PC-3 (cell line): ENCODE results near the gene CTSZ. TPM values are rescaled to one million over a fixed set of nuclear protein-coding genes. Genes with fewer than 3 reads are reported as not detected.

ENCODE experiments used
- ATAC-seq: fragments of 200-7000 bp; cut with Tn5 transposase; 2 replicates; pipeline ENCODE4 v1.9.1; 2020; ENCODE audit warnings: mild to moderate bottlenecking, moderate library complexity
- BruUV-seq: library from RNA; stranded (reverse); fragments of 400-500 nt; replicated peaks from 2 replicates; lab custom pipeline; 2021; lab: Mats Ljungman, UMichigan
- CTCF ChIA-PET: fragments of 300-600 bp; sonication (Branson Sonifier 250); formaldehyde crosslinking; loops from one replicate; lab custom pipeline; 2022; ENCODE audit warnings: antibody characterized with exemption; lab: Charles Lee
- POLR2A ChIA-PET: fragments of 300-600 bp; sonication (Branson Sonifier 250); formaldehyde crosslinking; loops from one replicate; lab custom pipeline; 2022; ENCODE audit warnings: antibody characterized with exemption; ENCODE audit not compliant: unreplicated experiment; lab: Charles Lee
- DNase-seq: peaks from one replicate; pipeline ENCODE4 v3.0.0-alpha.2; 2015
- H2AFZ ChIP-seq: fragments of 300-600 bp; sonication (generic); 2 replicates; pipeline ENCODE4 v1.6.0; 2016; ENCODE audit warnings: antibody characterized with exemption, low read length
- H3F3A ChIP-seq: fragments of 300-600 bp; sonication (generic); one replicate; pipeline ENCODE4 v1.6.0; 2017; ENCODE audit warnings: antibody characterized with exemption, low read length, control low read depth, mild to moderate bottlenecking; ENCODE audit not compliant: unreplicated experiment
- H3K27ac ChIP-seq: fragments of 300-600 bp; sonication (generic); 2 replicates; pipeline ENCODE4 v1.5.1; 2016; ENCODE audit warnings: mild to moderate bottlenecking, low read length
- H3K27me3 ChIP-seq: fragments of 300-600 bp; sonication (generic); 2 replicates; pipeline ENCODE4 v1.6.1; 2016; ENCODE audit warnings: low read length, mixed read lengths
- H3K36me3 ChIP-seq: fragments of 300-600 bp; sonication (generic); 2 replicates; pipeline ENCODE4 v1.6.1; 2016; ENCODE audit warnings: low read depth, mixed run types, low read length, mixed read lengths
- H3K4me1 ChIP-seq: fragments of 300-600 bp; sonication (generic); 2 replicates; pipeline ENCODE4 v1.5.1; 2016; ENCODE audit warnings: low read length; ENCODE audit not compliant: insufficient read depth
- H3K4me2 ChIP-seq: fragments of 300-600 bp; sonication (generic); 2 replicates; pipeline ENCODE4 v1.6.0; 2016; ENCODE audit warnings: low read length
- H3K4me3 ChIP-seq: fragments of 300-600 bp; sonication (generic); 2 replicates; pipeline ENCODE4 v1.5.1; 2016; ENCODE audit warnings: mild to moderate bottlenecking, low read length, mixed read lengths
- H3K79me2 ChIP-seq: fragments of 300-600 bp; sonication (generic); 2 replicates; pipeline ENCODE4 v1.6.1; 2017; ENCODE audit warnings: low read length, mixed read lengths
- H3K9ac ChIP-seq: fragments of 300-600 bp; sonication (generic); 2 replicates; pipeline ENCODE4 v1.6.0; 2016; ENCODE audit warnings: mild to moderate bottlenecking, low read length
- H3K9me2 ChIP-seq: fragments of 300-600 bp; sonication (generic); replicated peaks from 2 replicates; pipeline ENCODE4 v1.6.1; 2016; ENCODE audit warnings: mixed run types, low read length, mixed read lengths
- H3K9me3 ChIP-seq: fragments of 300-600 bp; sonication (generic); 2 replicates; pipeline ENCODE4 v1.6.1; 2016; ENCODE audit warnings: low read length, mixed read lengths
- H4K20me1 ChIP-seq: fragments of 300-600 bp; sonication (generic); 2 replicates; pipeline ENCODE4 v1.6.1; 2016; ENCODE audit warnings: low read length, mixed read lengths
- CTCF ChIP-seq: fragments of 300-600 bp; sonication (generic); conservative IDR thresholded peaks from 2 replicates; pipeline ENCODE4 v1.5.1; 2017; ENCODE audit warnings: antibody characterized with exemption, low read depth, mild to moderate bottlenecking, low read length
- EZH2 ChIP-seq: fragments of 300-600 bp; sonication (generic); IDR thresholded peaks from one replicate; pipeline ENCODE4 v1.6.1; 2017; ENCODE audit warnings: antibody characterized with exemption, mild to moderate bottlenecking, low read length; ENCODE audit not compliant: unreplicated experiment
- EZH2phosphoT487 ChIP-seq: fragments of 300-600 bp; sonication (generic); IDR thresholded peaks from 2 replicates; pipeline ENCODE4 v1.6.1; 2018; ENCODE audit warnings: mild to moderate bottlenecking, antibody characterized with exemption, low read length, borderline replicate concordance
- intact Hi-C: fragments of 100-400 bp; cut with micrococcal nuclease; formaldehyde crosslinking; loops from 2 replicates; pipeline ENCODE4 v1.9.0; 2023
- total RNA-seq: library from RNA; depleted of rRNA; stranded (reverse); fragments of >200 nt; gene quantifications from 2 replicates; pipeline ENCODE4 v1.2.3, GENCODE V29; 2014

CTSZ gene
- total RNA-seq, 1 experiment from 2014 or later, result 191 TPM

- ChIA-PET POLR2A (no interaction called here), CTCF (interaction anchor here (0.6 kb wide), 1 partner anchor 15 kb away, joined by 3 read pairs; the partner anchor contains the start of gene ATP5F1E)
- no peaks in the 10 kb centered on the region for H3K9me2 ChIP-seq
- no peak for TF ChIP-seq EZH2
- TF ChIP-seq EZH2phosphoT487, result no peak
- no peak for TF ChIP-seq CTCF
- H3K27ac ChIP-seq, result no peak overlapping the region
- intact Hi-C loops, result no loop called here
- H3K4me1 ChIP-seq, result peaks cover 17% of the 10 kb centered on the region
- peak; percentile 34 for ATAC-seq
- no peaks in the 10 kb centered on the region for H3K27me3 ChIP-seq
- H3K4me2 ChIP-seq, result 0 out of 2 replicates have a peak overlapping the region, but pooled peaks have one; percentile 1
- DNase-seq, result peak; percentile 58
- H2AFZ ChIP-seq, result no peak overlapping the region
- H3K79me2 ChIP-seq, result no peaks in the 10 kb centered on the region
- no peak overlapping the region for H3K9ac ChIP-seq
- H3K4me3 ChIP-seq, result no peak overlapping the region
- no peaks in the 10 kb centered on the region for H3K9me3 ChIP-seq
- H3K36me3 ChIP-seq, result no peaks in the 10 kb centered on the region
- no peaks in the 10 kb centered on the region for H3F3A ChIP-seq
- no peaks in the 10 kb centered on the region for H4K20me1 ChIP-seq
- no TSS peak for BruUV-seq
Measured at GRCh38 chr20:59016795-59017492, 9.9 kb upstream of the CTSZ start.

- TF ChIP-seq EZH2, result no peak
- TF ChIP-seq EZH2phosphoT487, result no peak
- TF ChIP-seq CTCF, result no peak
- no peak for ATAC-seq
- no peak overlapping the region for H3K9ac ChIP-seq
- H3K27ac ChIP-seq, result no peak overlapping the region
- H3F3A ChIP-seq, result no peaks in the 10 kb centered on the region
- no TSS peak for BruUV-seq
- H2AFZ ChIP-seq, result no peak overlapping the region
- 0 out of 2 replicates have a peak overlapping the region, but pooled peaks have one; percentile 1 for H3K4me2 ChIP-seq
- peaks cover 20% of the 10 kb centered on the region for H3K4me1 ChIP-seq
- CTCF ChIA-PET, result no interaction called here
- H3K27me3 ChIP-seq, result no peaks in the 10 kb centered on the region
- H3K79me2 ChIP-seq, result no peaks in the 10 kb centered on the region
- DNase-seq, result no peak
- no peaks in the 10 kb centered on the region for H3K9me2 ChIP-seq
- no peak overlapping the region for H3K4me3 ChIP-seq
- no peaks in the 10 kb centered on the region for H3K36me3 ChIP-seq
- POLR2A ChIA-PET, result no interaction called here
- intact Hi-C loops, result no loop called here
- H3K9me3 ChIP-seq, result no peaks in the 10 kb centered on the region
- H4K20me1 ChIP-seq, result no peaks in the 10 kb centered on the region
Measured at GRCh38 chr20:59015812-59016711, 9.0 kb upstream of the CTSZ start.
